GM21423 (cell line): ENCODE data around the gene PRRC2B.
"Not testable (repeated sequence)": the region's sequence is repeated elsewhere in the genome, so short reads cannot be mapped to it uniquely, and the experiment has no call there.

Experiments used
- ATAC-seq: cut with Tn5 transposase; IDR thresholded peaks from one replicate; pipeline ENCODE4 v1.9.1; 2021; ENCODE audit warnings: mild to moderate bottlenecking, moderate library complexity; ENCODE audit not compliant: unreplicated experiment

The PRRC2B gene

DNA sequence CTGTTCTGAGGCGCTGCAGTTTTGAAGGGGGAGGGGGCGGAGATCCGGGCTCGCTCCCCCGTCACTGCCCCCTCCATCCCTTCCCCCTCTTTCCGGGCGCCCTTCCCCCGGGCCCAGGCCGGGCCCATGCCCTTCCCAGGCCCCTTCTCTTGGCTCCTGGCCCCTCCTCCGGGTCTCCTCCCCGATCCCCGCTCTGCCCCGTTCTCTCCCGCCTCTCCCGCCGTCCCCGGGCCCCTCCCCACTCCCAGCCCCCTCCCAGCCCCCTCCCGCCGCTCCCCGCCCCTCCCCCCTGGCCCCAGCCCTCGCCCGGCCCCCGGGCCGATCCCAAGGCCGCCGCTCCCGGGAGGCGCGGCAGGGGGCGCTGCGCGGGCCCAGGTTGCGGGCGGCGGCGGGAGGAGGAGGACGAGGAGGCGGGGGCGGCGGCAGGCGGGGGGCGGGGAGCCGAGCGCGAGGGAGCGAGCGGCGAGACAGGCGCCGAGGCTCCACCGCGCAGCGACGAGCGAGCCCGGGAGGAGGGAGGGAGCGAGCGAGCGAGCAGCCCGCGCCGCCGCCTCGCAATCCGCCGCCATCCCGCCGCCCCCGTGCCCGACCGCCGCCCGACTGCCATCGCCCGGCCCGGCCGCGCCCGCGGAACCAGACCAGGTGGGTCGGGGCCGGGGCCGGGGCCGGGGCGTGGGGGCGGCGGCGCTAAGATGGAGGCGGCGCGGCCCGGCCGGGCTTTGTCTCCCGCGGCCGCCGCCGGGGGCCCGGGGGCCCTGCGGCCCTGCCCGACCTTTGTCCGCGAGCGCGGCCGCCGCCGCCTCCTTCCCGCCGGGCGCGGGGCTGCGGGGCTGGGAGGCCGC lies at the start of gene PRRC2B:
Gene PRRC2B (plus strand): TSS at position 465 of the 842 bp plus-strand sequence. CDS start 36,059 bp downstream, outside the sequence.
- peak; percentile 55 for ATAC-seq

DNA sequence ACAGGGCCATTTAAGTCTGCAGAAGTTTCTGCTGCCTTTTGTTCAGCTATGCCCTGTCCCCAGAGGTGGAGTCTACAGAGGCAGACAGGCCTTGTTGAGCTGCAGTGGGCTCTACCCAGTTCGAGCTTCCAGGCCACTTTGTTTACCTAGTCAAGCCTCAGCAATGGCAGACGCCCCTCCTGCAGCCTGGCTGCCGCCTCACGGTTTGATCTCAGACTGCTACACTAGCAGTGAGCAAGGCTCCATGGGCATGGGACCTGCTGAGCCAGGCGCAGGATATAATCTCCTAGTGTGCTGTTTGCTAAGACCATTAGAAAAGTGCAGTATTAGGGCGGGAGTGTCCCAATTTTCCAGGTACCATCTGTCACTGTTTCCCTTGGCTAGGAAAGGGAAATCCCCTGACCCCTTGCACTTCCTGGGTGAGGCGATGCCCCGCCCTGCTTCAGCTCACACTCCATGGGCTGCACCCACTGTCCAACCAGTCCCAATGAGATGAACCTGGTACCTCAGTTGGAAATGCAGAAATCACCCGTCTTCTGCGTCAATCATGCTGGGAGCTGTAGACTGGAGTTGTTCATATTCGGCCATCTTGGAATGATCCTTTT lies 48.9 kb upstream of the PRRC2B start:
- not testable (repeated sequence) for ATAC-seq

DNA sequence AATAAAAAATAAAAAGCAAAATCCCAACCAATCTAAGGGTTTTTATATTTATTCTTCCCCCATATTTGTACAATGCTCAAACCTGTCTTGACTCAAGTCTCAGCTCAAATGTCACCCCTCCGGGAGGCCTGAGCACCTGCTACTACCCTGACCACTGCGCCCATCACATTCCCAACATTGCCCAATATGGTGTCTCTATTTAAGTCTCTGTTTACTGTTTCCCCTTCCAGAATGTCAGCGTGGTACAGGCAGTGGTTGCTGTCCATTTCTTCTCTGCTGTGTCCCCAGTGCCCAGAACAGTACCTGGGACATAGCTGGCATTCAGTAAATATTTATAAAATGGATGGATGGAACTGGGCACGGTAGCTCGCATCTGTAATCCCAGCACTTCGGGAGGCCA lies 47.3 kb upstream of the PRRC2B start:
- ATAC-seq, result no peak

DNA sequence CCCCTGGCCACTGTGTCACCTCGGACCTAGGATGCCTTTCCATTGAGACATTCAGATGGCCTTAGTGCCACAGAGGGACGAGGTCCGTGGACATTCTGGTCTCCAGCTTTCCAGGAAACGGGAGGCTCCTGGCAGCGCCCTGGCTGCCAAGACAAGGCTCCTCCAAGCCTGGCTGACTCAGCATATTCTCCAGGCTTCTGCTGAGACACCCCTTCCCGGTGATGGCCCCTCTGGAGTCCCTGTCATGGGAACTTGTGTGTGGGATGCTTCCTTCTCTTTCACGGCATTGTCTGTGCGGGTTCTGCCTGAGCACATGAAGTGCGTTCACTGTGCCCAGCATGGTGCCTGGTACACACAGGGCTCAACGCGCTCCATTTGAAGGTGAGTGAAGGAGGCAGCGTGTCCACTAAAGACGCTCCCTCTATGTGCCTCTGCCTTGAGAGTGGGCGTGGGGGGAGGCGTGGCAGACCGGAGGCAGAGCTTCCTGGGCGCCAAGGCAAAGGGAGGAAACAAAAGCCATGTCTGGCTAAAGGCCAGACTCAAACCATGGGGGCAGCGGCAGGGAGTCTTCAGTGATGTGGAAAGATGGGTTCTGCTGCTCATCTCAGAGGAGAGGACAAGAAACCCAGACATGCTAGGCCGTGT lies 46.4 kb upstream of the PRRC2B start:
- no peak for ATAC-seq

DNA sequence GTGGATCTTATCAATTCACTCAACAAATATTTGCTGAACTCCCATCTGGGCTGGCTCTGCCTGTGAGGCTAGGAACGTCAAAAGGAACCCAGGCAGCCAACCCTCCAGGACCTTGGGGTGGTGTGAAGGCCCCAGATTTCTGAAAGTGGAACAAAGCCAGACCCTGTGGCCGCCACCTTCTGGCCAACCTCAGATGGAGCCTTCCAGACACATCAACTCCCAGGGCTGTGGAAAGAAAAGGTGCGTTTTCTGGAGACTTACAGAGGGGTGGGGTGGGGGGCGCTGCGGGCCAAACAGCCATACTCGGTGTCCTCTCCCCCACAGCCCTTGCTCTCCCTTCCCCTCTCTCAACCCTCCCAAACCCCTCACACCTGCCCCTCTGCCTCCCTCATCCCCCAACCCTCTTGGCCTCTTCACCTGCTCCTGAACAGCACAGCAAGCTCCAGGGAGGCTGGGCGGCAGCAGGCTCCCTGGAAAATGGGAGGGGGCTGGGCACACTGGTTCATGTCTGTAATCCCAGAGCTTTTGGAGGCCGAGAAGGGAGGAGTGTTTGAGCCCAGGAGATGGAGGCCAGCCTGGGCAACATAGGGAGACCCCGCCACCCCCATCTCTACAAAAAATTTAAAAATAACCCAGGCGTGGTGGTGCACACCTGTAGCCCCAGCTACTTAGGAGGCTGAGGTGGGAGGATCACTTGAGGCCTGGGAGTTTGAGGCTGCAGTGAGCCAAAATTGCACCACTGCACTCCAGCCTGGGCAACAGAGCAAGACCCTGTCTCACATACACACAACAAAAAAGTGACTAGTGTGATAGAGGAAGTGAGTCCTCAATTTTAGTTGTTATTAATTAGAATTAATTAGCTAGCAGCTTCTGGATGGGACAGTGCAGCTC lies 45.0 kb upstream of the PRRC2B start:
- no peak for ATAC-seq

DNA sequence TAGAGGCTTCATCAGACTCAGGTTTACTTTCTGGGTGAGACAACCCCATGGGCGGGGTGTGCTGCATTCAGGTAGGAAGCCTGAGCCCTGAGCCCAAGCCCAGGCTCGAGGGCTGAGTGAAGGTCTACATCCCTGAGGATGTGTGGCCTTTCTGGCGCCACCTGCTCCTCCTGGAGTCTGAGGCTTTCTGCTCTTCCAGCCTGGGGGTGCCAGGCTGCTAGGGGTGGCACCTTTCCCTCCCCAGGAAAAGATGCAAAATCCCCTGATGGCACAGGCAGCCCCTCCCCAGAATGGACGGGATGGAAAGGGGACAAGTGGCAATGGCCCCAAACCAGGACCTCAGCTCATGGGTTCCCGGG lies 44.4 kb upstream of the PRRC2B start:
- ATAC-seq, result no peak

DNA sequence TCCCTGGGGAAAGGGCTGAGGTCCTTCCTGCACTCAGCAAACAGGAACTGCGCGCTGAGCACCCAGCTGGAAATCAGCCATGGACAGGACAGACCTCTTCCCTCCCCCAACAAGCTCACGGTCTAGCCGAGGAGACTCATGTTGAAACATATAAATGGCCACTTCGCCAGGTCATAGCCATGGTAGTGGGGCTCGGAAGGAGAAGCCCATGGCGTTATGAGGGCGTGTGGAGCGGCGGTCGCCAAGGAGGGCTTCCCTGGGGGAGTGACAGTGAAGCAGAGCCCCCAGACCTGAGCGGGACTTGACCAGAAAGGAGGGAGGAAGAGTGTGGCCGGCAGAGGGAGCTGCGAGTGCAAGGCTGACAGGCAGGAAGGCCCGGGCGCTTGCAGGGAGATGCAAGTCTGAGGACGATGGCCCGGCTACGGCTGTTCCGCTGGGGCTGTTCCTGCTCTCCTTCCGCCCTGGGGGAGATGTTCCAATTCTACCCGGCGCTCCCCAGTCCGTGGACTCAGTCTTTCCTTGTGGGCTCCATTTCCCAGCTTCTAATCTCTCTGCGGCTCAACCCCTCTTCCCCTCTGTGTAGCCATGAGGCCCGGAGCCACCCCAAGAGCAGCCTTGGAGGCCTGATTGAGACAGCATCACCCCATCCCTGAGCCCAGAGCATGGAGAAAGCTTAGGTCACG lies 43.9 kb upstream of the PRRC2B start:
- ATAC-seq, result no peak

DNA sequence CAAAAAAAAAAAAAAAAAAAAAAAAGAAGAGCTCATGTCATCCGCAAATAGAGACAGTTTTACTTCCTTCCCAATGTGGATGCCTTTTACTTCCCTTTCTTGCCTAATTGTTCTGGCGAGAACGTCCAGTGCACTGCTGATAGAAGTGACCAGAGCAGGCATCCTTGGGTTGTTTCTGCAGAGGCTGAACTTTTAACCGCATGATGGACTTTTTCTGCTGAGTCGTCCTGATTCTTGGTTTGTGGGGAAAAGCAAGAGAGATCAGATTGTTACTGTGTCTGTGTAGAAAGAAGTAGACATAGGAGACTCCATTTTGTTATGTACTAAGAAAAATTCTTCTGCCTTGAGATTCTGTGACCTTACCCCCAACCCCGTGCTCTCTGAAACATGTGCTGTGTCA lies 37.4 kb upstream of the PRRC2B start:
- ATAC-seq, result not testable (repeated sequence)

DNA sequence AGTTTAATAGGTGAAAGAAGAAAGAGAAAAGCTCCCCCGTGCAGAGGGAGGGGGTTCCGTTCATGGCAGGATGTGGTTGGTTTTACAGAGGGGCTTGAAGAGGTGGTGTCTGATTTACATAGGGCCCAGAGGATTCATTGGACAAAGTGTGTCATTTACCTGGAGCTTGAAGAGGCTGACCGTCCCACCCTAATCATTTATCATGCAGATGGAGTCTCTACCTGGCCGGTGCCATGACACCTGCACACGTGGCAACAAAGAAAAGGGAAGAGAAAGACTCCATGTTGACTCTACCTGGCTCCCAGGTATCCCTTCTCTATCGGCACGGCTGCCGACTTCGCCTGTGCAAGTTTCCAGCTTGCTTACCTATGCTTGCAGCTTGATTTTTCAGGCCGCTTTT lies 35.3 kb upstream of the PRRC2B start:
- no peak for ATAC-seq

DNA sequence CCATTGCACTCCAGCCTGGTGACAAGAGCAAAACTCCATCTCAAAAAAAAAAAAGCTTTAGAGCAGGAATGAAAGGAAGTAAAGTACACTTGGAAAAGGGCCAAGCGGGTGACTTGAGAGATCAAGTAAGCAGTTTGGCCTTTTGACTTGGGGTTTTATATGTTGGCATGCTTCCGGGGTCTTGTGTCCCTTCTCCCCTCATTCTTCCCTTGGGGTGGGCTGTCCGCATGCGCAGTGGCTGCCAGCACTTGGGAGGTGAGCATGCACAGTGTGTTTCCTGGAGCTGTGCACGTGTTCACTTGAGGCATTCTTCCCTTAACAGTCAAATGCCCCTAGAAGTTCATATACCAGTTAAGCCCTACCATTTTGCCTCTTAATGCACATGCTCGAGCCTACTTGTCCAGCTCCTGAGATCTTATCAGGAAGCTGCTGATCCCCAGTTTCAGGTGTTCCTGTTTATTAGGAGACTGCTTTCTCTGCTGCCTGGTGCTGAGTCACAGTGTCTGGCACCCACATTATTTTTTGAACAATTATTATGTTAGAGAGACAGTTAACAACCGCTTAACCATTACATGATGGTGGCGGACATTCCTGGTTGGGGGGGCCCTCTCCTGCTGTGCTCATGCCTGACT lies 32.6 kb upstream of the PRRC2B start:
- no peak for ATAC-seq

DNA sequence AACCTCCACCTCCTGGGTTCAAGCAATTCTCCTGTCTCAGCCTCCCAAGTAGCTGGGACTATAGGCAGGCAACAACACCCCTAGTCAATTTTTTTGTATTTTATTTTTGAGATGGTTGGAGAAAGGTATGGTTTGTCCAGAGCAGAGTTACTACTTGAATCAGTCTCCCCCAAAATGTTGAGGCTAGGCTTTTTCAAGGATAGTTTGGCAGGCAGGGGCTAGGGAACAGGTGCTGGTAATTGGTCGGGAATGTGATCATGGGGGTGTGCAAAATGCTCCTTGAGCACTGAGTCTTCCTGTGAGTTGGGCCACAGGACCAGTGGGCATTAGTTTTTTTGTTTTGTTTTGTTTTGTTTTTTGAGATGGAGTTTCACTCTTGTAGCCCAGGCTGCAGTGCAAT lies 28.3 kb upstream of the PRRC2B start:
- no peak for ATAC-seq

DNA sequence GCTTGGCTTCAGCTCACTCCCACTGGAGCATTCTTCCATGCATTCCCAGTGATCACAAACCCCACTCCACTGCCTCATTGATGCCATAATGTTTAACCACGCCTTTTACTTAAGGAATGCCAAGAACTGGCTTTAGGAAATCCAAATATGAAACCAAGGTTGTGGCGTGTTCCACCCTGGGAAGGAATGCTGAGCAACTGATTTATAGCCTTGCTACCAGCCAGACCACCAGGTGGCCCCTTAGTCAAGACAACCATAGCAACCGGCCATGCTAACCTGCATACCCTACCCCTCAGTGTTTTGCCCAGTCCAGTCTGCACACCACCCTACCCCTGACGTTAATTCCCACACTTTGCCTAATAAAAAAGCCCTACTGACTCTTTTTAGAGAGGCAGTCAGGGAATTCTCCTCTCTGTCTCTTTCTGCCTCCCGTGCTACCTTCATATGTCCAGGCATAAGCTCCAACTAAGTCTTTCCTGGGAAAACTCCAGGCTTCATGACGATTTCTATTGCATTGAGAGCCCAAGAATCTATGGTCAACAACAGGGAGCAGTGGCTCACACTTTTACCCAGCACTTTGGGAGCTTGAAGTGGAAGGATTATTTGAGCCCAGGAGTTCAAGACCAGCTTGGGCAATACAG lies 27.0 kb upstream of the PRRC2B start:
- no peak for ATAC-seq

DNA sequence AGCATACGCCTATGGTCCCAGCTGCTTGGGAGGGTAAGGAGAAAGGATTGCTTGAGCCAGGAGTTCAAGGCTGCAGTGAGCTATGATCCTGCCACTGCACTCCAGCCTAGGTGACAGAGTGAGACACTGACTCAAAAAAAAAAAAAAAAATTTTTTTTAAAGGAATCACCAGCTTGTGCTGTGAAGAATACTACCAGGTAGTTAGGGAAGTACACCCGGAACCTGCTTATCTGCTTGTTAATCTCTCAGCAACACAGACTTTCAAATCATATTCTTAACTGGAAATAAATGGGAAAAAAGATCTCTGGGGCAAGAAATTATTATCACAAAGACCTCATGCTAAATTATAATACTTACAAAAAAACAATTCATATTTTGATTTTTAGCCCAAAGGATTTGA lies 26.4 kb upstream of the PRRC2B start:
- no peak for ATAC-seq

DNA sequence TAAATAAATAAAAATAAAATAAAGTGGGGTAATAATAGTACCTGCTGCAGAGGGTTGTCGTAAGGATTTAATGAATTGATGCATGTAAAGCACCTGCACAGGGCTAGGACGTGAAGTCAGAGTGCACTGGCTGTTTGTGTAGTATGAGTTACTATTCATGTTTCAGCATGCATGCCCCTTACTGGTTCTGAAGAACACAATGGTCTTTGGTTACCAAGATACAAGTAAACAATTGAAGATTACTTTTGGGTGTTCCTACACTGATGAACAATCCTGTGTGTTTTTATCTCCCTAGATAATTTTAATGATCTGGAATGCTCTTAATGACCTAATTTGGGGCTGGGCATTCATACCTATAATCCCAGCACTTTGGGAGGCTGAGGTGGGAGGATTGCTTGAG lies 23.2 kb upstream of the PRRC2B start:
- ATAC-seq, result no peak

DNA sequence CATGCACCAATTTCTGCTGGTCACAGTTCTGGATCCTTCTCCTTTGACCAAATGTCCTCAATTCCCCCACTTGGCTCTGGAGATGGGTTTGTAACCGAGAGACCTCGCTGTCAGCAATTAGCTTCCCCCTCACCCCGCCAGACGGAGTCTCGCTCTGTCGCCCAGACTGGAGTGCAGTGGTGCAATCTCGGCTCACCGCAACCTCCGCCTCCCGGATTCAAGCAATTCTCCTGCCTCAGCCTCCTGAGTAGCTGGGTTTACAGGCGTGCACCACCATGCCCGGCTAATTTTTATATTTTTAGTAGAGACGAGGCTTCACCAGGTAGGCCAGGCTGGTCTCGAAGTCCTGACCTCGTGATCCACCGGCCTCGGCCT lies 21.3 kb upstream of the PRRC2B start:
- ATAC-seq, result not testable (repeated sequence)

DNA sequence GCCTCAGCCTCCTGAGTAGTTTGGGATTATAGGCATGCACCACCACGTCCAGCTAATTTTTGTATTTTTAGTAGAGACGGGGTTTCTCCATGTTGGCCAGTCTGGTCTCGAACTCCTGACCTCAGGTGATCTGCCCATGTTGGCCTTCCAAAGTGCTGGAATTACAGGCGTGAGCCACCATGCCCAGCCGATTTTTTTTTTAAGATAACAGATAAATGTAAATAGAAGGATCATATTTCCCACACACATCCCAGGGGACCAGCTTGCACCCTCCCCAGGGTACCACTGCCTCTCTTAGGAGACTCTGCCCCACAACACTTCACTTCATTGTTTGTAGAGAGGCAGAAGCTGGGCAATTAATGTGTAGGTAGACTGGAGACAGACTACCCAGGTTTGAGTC lies 19.2 kb upstream of the PRRC2B start:
- ATAC-seq, result not testable (repeated sequence)

DNA sequence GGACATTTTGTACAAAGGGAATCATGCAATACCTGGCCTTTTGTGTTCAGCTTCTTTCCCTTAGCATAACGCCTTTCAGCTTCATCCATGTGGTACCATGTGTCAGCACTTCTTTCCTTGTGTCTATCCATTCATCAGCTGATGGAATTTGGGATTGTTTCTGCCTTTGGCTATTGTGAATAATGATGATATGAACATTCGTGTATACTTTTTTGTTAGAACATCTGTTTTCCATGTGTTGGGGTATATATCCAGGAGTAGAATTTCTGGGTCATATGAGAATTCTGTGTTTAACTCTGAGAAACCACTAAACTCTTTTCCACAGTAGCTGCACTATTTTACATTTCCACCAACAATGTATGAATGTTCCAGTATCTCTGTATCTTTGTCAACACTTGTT lies 14.8 kb upstream of the PRRC2B start:
- no peak for ATAC-seq

DNA sequence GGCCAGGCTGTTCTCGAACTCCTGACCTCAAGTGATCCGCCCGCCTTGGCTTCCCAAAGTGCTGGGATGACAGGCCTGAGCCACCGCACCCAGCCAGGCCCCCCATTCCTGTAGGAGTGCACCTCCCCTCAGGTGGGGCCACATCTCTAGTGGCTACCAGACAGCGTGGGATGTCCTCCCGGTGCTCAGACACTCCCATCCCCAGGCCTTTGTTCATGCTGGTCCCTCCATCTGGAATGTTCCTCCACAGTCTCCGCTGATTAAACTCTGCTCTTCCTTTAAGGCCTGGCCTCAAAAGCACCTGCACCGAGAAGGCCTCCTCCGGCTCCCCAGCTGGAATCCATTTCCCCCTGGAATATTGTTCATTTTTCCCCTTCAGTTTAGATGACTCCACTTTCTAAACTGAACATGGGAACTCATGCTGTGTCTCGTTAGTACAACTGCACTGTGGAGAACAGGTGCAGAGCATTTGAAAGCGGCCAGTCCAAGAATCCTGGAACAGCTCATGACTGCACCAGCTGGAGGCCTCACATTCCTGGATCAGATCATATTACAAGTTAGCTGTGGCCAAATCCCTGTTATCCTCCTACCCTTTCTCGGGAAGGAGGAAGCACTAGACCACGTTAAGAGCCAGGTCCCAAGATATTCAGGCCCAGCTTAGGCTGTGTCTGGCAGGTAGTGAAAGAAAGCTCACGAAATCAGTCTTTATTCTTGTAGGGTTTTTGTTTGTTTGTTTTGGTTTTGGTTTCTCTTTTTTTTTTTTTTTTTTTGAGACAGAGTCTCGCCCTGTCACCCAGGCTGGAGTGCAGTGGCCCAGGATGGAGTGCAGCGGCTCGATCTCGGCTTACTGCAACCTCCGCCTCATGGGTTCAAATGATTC lies 10.8 kb upstream of the PRRC2B start:
- ATAC-seq, result no peak

DNA sequence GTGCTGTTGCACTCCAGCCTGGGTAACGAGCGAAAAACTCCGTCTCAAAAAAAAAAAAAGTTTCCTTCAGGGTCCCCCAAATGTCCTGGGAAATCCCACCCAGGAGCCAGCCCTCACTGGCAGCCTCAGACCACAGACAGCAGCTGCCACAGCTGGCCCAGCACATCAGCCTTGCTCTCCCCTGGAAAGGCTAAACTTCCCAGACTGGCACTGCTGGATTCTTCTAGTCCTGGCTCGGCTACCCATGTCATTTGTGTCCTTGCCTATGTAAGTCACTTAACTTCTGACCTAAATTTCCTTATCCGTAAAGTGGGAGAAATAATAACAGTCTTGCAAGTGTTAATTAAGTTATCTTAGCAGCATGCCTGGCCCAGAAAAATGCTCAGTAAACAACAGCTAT lies 8.6 kb upstream of the PRRC2B start:
- no peak for ATAC-seq
